Loucy (cell line): Measurements from ENCODE around the gene GNB1.
"Not testable (repeated sequence)": the region's sequence is repeated elsewhere in the genome, so short reads cannot be mapped to it uniquely, and the experiment has no call there.

Experiments used
- H2AFZ ChIP-seq: fragments of 200-600 bp; sonication (generic); 2 replicates; pipeline ENCODE4 v1.6.0; 2016; ENCODE audit warnings: antibody characterized with exemption, mild to moderate bottlenecking, low read length, moderate library complexity
- H3F3A ChIP-seq: fragments of 200-600 bp; 2 replicates; pipeline ENCODE4 v1.6.0; 2016; ENCODE audit warnings: antibody characterized with exemption, low read depth, mild to moderate bottlenecking
- H3K27me3 ChIP-seq: fragments of 200-600 bp; sonication (generic); 2 replicates; pipeline ENCODE4 v1.6.1; 2014; ENCODE audit warnings: low read length, mild to moderate bottlenecking; ENCODE audit not compliant: insufficient read depth, poor library complexity, severe bottlenecking
- H3K36me3 ChIP-seq: fragments of 200-600 bp; sonication (generic); 2 replicates; pipeline ENCODE4 v1.6.1; 2016; ENCODE audit warnings: low read length; ENCODE audit not compliant: insufficient read depth
- H3K4me1 ChIP-seq: fragments of 200-600 bp; sonication (generic); 2 replicates; pipeline ENCODE4 v1.5.1; 2014; ENCODE audit warnings: low read length, mild to moderate bottlenecking; ENCODE audit not compliant: insufficient read depth, poor library complexity, severe bottlenecking
- H3K4me2 ChIP-seq: fragments of 200-600 bp; sonication (generic); 2 replicates; pipeline ENCODE4 v1.6.0; 2014; ENCODE audit warnings: antibody characterized with exemption, low read length, low read depth, mild to moderate bottlenecking; ENCODE audit not compliant: poor library complexity, severe bottlenecking
- H3K4me3 ChIP-seq: fragments of 200-600 bp; sonication (generic); 2 replicates; pipeline ENCODE4 v1.5.1; 2014; ENCODE audit warnings: low read length, mild to moderate bottlenecking, mixed read lengths; ENCODE audit not compliant: poor library complexity, severe bottlenecking
- H3K79me2 ChIP-seq: fragments of 200-600 bp; sonication (generic); 2 replicates; pipeline ENCODE4 v1.6.1; 2014; ENCODE audit warnings: low read length; ENCODE audit not compliant: insufficient read depth
- H3K9ac ChIP-seq: fragments of 200-600 bp; sonication (generic); 2 replicates; pipeline ENCODE4 v1.6.0; 2014; ENCODE audit warnings: mild to moderate bottlenecking, low read depth, low read length, moderate library complexity; ENCODE audit not compliant: poor library complexity, severe bottlenecking
- H3K9me2 ChIP-seq: fragments of 200-600 bp; sonication (generic); replicated peaks from 2 replicates; pipeline ENCODE4 v1.6.1; 2016; ENCODE audit warnings: low read depth, low read length, mixed read lengths
- H3K9me3 ChIP-seq: fragments of 200-600 bp; sonication (generic); 2 replicates; pipeline ENCODE4 v1.6.1; 2014; ENCODE audit warnings: mild to moderate bottlenecking, antibody characterized with exemption, low read length, low read depth; ENCODE audit not compliant: insufficient read depth
- H4K20me1 ChIP-seq: fragments of 200-600 bp; sonication (generic); 2 replicates; pipeline ENCODE4 v1.6.0; 2014; ENCODE audit warnings: antibody characterized with exemption, low read length, mild to moderate bottlenecking; ENCODE audit not compliant: insufficient read depth, poor library complexity, severe bottlenecking
- EZH2phosphoT487 ChIP-seq: fragments of 200-600 bp; IDR thresholded peaks from 2 replicates; pipeline ENCODE4 v1.6.1; 2018; ENCODE audit warnings: antibody characterized with exemption, mild to moderate bottlenecking, moderate library complexity, borderline replicate concordance
- TF ChIP-seq, protein P1 (sequence below): fragments of 200-600 bp; sonication (generic); conservative IDR thresholded peaks from 2 replicates; pipeline ENCODE4 v1.5.1; 2014; ENCODE audit warnings: mild to moderate bottlenecking, antibody characterized with exemption, low read length

The GNB1 gene

DNA sequence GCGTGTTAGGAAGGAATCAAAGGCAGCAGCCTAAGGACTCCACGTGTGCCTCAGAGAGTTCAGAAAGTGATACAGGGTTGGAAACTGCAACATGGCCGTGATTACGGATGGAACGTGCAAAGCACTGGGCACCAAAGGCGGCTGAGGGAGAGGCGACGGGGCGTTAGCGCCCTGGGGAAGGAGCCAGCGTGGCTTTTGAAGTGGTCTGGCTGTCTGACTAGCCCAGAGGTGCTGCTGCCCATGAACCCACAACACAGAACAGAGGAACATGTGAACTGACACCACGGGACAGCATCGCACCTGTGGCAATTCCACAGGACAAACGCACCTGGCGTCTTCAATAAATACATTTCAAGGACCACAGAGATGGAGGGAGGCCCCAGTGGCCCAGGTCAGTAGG, 46.2 kb upstream of the GNB1 start:
- H3K4me1 ChIP-seq, result no peaks in the 10 kb centered on the region
- no peak overlapping the region for H3K4me2 ChIP-seq
- no peaks in the 10 kb centered on the region for H3F3A ChIP-seq
- H3K27me3 ChIP-seq, result no peaks in the 10 kb centered on the region
- H3K9ac ChIP-seq, result no peak overlapping the region
- H3K79me2 ChIP-seq, result no peaks in the 10 kb centered on the region
- H2AFZ ChIP-seq, result no peak overlapping the region
- H3K36me3 ChIP-seq, result no peaks in the 10 kb centered on the region
- no peaks in the 10 kb centered on the region for H4K20me1 ChIP-seq
- H3K4me3 ChIP-seq, result no peak overlapping the region
- TF ChIP-seq EZH2phosphoT487, result no peak
- TF ChIP-seq, protein P1, sequence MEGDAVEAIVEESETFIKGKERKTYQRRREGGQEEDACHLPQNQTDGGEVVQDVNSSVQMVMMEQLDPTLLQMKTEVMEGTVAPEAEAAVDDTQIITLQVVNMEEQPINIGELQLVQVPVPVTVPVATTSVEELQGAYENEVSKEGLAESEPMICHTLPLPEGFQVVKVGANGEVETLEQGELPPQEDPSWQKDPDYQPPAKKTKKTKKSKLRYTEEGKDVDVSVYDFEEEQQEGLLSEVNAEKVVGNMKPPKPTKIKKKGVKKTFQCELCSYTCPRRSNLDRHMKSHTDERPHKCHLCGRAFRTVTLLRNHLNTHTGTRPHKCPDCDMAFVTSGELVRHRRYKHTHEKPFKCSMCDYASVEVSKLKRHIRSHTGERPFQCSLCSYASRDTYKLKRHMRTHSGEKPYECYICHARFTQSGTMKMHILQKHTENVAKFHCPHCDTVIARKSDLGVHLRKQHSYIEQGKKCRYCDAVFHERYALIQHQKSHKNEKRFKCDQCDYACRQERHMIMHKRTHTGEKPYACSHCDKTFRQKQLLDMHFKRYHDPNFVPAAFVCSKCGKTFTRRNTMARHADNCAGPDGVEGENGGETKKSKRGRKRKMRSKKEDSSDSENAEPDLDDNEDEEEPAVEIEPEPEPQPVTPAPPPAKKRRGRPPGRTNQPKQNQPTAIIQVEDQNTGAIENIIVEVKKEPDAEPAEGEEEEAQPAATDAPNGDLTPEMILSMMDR, result no peak
- no peaks in the 10 kb centered on the region for H3K9me3 ChIP-seq
- H3K9me2 ChIP-seq, result no peaks in the 10 kb centered on the region

DNA sequence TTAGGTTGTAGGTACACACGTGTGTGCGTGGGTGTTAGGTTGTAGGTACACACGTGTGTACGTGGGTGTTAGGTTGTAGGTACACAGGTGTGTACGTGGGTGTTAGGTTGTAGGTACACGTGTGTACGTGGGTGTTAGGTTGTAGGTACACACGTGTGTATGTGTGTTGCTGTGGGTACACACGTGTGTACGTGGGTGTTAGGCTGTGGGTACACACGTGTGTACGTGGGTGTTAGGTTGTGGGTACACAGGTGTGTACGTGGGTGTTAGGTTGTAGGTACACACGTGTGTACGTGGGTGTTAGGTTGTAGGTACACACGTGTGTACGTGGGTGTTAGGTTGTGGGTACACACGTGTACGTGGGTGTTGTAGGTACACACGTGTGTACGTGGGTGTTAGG, 44.0 kb upstream of the GNB1 start:
- not testable (repeated sequence) for H3K79me2 ChIP-seq, H3K36me3 ChIP-seq, H3K4me1 ChIP-seq, H4K20me1 ChIP-seq, H3K9me3 ChIP-seq, H3K9ac ChIP-seq, H3K9me2 ChIP-seq, H3K4me3 ChIP-seq, H3F3A ChIP-seq, H2AFZ ChIP-seq, H3K4me2 ChIP-seq, H3K27me3 ChIP-seq

DNA sequence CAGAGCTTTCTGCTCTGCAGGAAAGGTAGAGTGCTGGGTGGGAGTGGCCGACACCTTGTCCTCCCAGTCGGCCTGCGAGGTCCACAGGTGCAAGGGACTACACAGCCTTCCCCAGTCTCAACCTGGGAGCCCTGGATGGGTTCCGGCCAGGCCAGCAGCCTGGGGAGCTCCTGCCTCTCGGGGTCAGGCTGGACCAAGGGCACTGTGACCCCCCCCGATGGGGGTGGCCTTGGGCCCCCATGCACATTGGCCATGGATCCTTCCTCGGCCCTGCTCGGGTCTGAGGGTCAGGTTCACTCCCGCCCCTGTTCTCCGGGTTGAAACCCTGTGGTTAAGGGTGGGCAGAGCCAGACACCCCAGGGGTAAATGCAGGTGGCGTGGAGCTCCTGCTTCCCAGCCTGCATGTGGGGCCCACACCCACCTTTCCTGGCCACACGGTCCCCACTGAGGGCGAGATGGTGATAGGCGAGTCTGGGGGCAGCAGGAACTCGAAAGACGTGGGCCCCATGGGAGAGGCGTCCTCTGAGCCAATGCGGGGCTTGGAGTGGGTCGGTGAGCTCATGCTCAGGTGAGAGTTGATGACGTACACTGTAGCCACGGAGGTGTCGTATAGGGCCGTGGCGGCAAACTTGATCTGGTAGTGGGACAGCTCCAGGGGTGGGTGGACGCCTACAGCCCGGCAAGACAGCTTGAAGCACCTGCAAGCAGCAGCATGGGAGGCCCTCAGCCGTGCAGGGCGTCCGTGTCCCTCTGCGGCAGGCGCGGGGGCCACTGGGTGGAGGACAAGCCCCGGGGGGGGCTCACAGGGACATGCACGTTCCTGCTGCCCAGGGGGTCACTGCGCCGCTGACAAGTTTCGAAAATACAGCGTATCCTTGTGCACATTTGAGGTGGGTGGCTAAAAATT, 39.0 kb upstream of the GNB1 start:
- Histone ChIP-seq H3K79me2 (no peaks in the 10 kb centered on the region), H3K4me1 (no peaks in the 10 kb centered on the region), H3F3A (no peaks in the 10 kb centered on the region), H3K4me3 (no peak overlapping the region), H2AFZ (no peak overlapping the region), H4K20me1 (no peaks in the 10 kb centered on the region), H3K36me3 (no peaks in the 10 kb centered on the region), H3K27me3 (no peaks in the 10 kb centered on the region), H3K4me2 (no peak overlapping the region), H3K9me2 (no peaks in the 10 kb centered on the region), H3K9ac (no peak overlapping the region), H3K9me3 (no peaks in the 10 kb centered on the region)
- TF ChIP-seq EZH2phosphoT487, result no peak
- TF ChIP-seq, protein P1, result no peak
